NCI-H146 treated with DMSO at 0.1 percent for 48 hours (cell line): ENCODE measurements around the gene CDH4.

Experiments
- DNase-seq: peaks from one replicate; lab custom pipeline; 2025; ENCODE audit not compliant: unreplicated experiment; lab: John Stamatoyannopoulos, UW

The CDH4 gene

GRCh38 chr20:61861054-61861841, 609.2 kb downstream of the CDH4 start:
- DNase-seq, result no peak

- no peak for DNase-seq
Observed at GRCh38 chr20:61861858-61862257, 609.8 kb downstream of the CDH4 start.

GRCh38 chr20:61862881-61863280, 610.8 kb downstream of the CDH4 start:
- DNase-seq, result no peak

- DNase-seq, result no peak
Observed at GRCh38 chr20:61864481-61864880, 612.4 kb downstream of the CDH4 start.

- no peak for DNase-seq
Observed at GRCh38 chr20:61865353-61865752, 613.3 kb downstream of the CDH4 start.

GRCh38 chr20:61866165-61866564, 614.1 kb downstream of the CDH4 start:
- DNase-seq, result no peak

GRCh38 chr20:61868006-61868405, 615.9 kb downstream of the CDH4 start:
- no peak for DNase-seq

GRCh38 chr20:61868466-61869090, 616.5 kb downstream of the CDH4 start:
- no peak for DNase-seq

- DNase-seq, result no peak
Observed at GRCh38 chr20:61869750-61870507, 617.9 kb downstream of the CDH4 start.

GRCh38 chr20:61871160-61871559, 619.1 kb downstream of the CDH4 start:
- DNase-seq, result no peak

GRCh38 chr20:61871913-61872312, 619.9 kb downstream of the CDH4 start:
- DNase-seq, result no peak

GRCh38 chr20:61872371-61872900, 620.4 kb downstream of the CDH4 start:
- no peak for DNase-seq

GRCh38 chr20:61873651-61874420, 621.8 kb downstream of the CDH4 start:
- DNase-seq, result no peak

- DNase-seq, result no peak
Observed at GRCh38 chr20:61874421-61875068, 622.5 kb downstream of the CDH4 start.

- DNase-seq, result no peak
Observed at GRCh38 chr20:61875221-61875885, 623.3 kb downstream of the CDH4 start.

GRCh38 chr20:61875996-61876395, 623.9 kb downstream of the CDH4 start:
- no peak for DNase-seq

- DNase-seq, result no peak
Observed at GRCh38 chr20:61876952-61877728, 625.1 kb downstream of the CDH4 start.

GRCh38 chr20:61877776-61878477, 625.9 kb downstream of the CDH4 start:
- no peak for DNase-seq
